Raji (cell line): ENCODE measurements around the gene OR4C5.
"Not testable (repeated sequence)": the region's sequence is repeated elsewhere in the genome, so short reads cannot be mapped to it uniquely, and the experiment has no call there.

ENCODE experiments used
- POLR2A ChIP-seq: IDR thresholded peaks from 2 replicates; pipeline ENCODE4 v1.6.1; 2011; ENCODE audit warnings: low read depth, low read length, control low read depth; ENCODE audit not compliant: insufficient read depth

Gene OR4C5

GRCh38 chr11:48366365-48366764, at the start of gene OR4C5:
Gene OR4C5 (minus strand): TSS chr11:48366465. CDS start chr11:48366465, 0 bp downstream.
- TF ChIP-seq POLR2A: no peak

- no peak for TF ChIP-seq POLR2A
Observed at GRCh38 chr11:48384670-48385069, 18.4 kb upstream of the OR4C5 start.

GRCh38 chr11:48354677-48355076, 11.6 kb downstream of the OR4C5 start:
- TF ChIP-seq POLR2A: no peak

- no peak for TF ChIP-seq POLR2A
Observed at GRCh38 chr11:48354013-48354412, 12.3 kb downstream of the OR4C5 start.

- no peak for TF ChIP-seq POLR2A
Observed at GRCh38 chr11:48341466-48341865, 24.8 kb downstream of the OR4C5 start.

GRCh38 chr11:48324620-48325019, 41.6 kb downstream of the OR4C5 start, which contains the start of gene OR4C3:
Gene OR4C3 (plus strand): TSS chr11:48324920. CDS start chr11:48325022, 102 bp downstream.
- TF ChIP-seq POLR2A: not testable (repeated sequence)
